H54 (cell line): Measurements from ENCODE around the gene ZNF326.
"Not testable (repeated sequence)": the region's sequence is repeated elsewhere in the genome, so short reads cannot be mapped to it uniquely, and the experiment has no call there.

ENCODE experiments used
- DNase-seq: peaks from one replicate; pipeline ENCODE4 v3.0.0; 2011; ENCODE audit warnings: low spot score, mixed read lengths; ENCODE audit not compliant: insufficient read length
- FAIRE-seq: peaks from 3 replicates; lab custom pipeline; 2011; peaks lifted over from hg19 to GRCh38; lab: Jason Lieb, UNC
- POLR2A ChIP-seq: IDR thresholded peaks from 2 replicates; pipeline ENCODE4 v1.6.1; 2011; ENCODE audit warnings: low read depth, mild to moderate bottlenecking, low read length

ZNF326 gene

DNA sequence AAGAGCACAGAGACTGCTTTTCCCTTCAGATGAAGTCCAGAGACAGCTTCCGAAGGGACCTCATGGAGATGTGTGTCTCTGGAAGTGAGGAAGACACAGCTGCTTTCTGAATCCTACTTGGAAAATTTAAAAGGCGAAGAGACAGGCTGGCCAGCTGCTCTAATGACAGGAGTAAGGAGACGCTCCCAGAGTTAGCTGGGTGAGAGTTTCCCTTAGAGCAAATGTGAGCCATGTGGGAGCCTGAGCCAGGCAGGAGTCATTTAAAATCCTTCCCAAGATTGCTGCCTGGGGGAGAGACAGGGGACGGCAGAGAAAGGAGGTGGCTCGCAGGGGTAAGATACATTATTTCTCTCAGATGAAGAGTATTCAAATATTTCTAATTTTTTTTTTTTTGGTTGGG is 53.1 kb downstream of the ZNF326 start:
- no peak for FAIRE-seq
- no peak for TF ChIP-seq POLR2A
- no peak for DNase-seq

- DNase-seq, FAIRE-seq: not testable (repeated sequence)
Observed at GRCh38 chr1:90062700-90063643, 68.1 kb downstream of the ZNF326 start.

DNA sequence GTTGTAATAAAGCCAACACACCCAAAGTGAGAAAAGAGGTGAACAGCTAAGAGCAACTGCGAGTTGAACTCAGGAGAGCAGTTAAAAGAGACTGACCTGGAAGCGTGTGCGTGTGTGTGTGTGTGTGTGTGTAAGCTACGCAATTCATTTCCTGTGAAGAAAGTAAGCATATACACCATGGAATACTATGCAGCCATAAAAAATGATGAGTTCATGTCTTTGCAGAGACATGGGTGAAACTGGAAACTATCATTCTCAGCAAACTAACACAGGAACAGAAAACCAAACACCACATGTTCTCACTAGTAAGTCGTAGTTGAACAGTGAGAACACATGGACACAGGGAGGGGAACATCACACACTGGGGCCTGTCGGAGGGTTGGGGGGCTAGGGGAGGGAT is 69.2 kb downstream of the ZNF326 start:
- FAIRE-seq, DNase-seq: not testable (repeated sequence)

- DNase-seq, result no peak
- TF ChIP-seq POLR2A, result no peak
- no peak for FAIRE-seq
Observed at GRCh38 chr1:90067194-90067931, 72.5 kb downstream of the ZNF326 start.

DNA sequence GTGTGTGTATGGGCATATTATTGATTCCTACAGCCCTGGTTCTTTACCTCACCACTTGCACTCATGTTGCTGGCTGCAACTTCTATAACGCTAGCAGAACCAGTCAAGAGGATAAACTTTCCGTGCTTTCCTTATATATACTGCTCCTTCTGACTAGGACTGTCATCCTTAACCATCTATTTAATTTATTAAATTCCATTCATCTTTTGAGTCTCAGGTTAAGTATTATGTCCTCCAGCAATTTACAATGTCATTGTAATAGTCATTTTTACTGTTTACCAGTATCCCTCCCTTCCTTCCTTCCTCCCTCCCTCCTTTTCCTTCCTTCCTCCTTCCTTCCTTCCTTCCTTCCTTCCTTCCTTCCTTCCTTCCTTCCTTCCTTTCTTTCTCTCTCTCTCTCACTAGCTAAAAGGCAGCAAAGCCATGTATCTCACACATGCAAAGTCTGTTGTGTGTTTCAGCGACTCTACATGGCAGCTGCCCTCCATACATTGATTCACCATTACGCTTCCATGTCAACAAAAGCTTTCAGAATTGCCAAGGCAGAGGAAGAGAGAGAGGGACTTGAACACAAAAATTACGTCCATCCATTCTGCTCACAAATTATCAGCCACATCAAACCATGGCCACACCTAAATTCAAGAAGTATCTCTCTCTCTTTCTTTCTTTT is 73.8 kb downstream of the ZNF326 start:
- FAIRE-seq, result no peak
- TF ChIP-seq POLR2A, result no peak

DNA sequence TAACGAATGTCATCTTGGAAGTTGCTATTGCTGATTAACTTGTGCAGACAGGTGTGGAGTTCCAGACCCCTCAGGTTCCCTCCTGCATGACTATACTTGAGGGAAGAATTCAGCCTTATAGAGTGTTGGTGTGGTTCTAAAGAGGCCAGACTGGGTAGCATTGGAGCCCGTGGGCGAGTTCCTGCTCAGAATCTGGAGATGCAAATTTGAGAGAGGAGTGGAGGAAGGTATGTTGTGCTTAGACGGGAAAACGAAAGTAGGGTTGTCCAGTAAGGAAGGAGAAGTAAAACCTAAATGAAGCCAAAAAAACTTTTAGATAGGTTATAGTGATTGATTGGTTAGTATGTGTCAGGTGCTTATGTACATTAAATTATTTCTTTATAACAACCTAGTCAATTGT is 79.2 kb downstream of the ZNF326 start:
- FAIRE-seq (no peak), DNase-seq (no peak)
- TF ChIP-seq POLR2A, result no peak

More for the DNA sequence above, 73.8 kb downstream of the ZNF326 start:
- no peak for DNase-seq

DNA sequence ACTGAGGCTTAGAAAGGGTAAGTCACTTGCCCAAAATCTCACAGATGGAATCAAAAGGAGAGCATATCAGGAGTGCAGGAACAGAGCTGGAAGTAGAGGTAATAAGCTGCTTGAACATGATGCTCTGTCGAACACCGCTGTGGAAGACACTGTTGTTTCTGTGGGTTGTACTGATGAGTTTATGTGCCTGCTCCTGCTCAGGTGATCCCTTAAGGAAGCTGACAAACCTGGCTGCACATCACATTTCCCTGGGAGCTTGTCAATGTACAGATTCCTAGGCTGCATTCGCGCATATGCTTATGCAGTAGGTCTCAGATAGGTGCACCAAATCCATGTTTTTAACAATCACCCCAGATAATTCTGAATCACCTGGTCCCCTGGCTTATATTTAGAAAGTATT is 79.7 kb downstream of the ZNF326 start:
- no peak for DNase-seq
- TF ChIP-seq POLR2A, result no peak
- no peak for FAIRE-seq

GRCh38 chr1:90074970-90075391 is 80.1 kb downstream of the ZNF326 start:
- TF ChIP-seq POLR2A, result no peak
- FAIRE-seq (no peak), DNase-seq (no peak)

DNA sequence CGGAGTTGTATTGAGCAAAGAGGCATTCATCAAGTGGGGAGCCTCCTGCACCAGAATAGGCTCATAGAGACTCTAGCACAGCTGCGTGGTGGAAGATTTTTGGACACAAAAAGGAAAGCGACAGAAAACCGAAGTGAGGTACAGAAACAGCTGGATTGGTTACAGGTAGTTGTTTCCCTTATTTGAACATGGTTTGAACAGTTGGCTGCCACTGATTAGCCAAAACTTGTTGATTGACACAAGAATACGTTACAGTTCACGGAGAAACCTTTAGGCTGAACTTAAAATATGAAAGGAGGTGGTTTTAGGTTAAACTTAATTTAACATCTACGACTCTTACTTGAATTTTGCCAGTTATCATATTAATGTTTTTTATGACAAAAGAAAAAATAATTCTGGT is 89.1 kb downstream of the ZNF326 start:
- DNase-seq (no peak), FAIRE-seq (no peak)
- TF ChIP-seq POLR2A, result no peak
